GM12878 (cell line): Measurements from ENCODE around the gene SLC38A5. TPM values are rescaled to one million over a fixed set of nuclear protein-coding genes. Genes with fewer than 3 reads are reported as not detected.
A peak's percentile ranks its signal among the peaks of the same experiment; 100 is the strongest.

Source experiments
- ATAC-seq: fragments of 200-7000 bp; cut with Tn5 transposase; 3 replicates; pipeline ENCODE4 v1.9.1; 2020; ENCODE audit warnings: mild to moderate bottlenecking, moderate library complexity
- BruUV-seq: library from RNA; stranded (reverse); fragments of 400-500 nt; replicated peaks from 2 replicates; lab custom pipeline; 2021; lab: Mats Ljungman, UMichigan
- CTCF ChIA-PET: fragments of 300-600 bp; sonication (Branson Sonifier 250); formaldehyde crosslinking; extraction: SDS; loops from one replicate; lab custom pipeline; 2021; ENCODE audit warnings: inconsistent platforms; lab: Yijun Ruan, JAX
- POLR2A ChIA-PET: fragments of 350-600 bp; formaldehyde crosslinking; extraction: SDS; loops from one replicate; lab custom pipeline; 2021; ENCODE audit warnings: inconsistent platforms; lab: Charles Lee
- RAD21 ChIA-PET: fragments of 300-600 bp; sonication (Branson Sonifier 250); formaldehyde crosslinking; loops from one replicate; lab custom pipeline; 2023; ENCODE audit warnings: antibody characterized with exemption; ENCODE audit not compliant: unreplicated experiment; lab: Charles Lee
- SMC1A ChIA-PET: fragments of 300-600 bp; sonication (Branson Sonifier 250); formaldehyde crosslinking; loops from one replicate; lab custom pipeline; 2023; ENCODE audit not compliant: unreplicated experiment, uncharacterized antibody; lab: Charles Lee
- DNase-seq: peaks from one replicate; pipeline ENCODE4 v3.0.0-alpha.2; 2011; ENCODE audit warnings: low read depth, low spot score
- FAIRE-seq: peaks from 3 replicates; lab custom pipeline; 2011; peaks lifted over from hg19 to GRCh38; lab: Jason Lieb, UNC
- H2AFZ ChIP-seq: 2 replicates; pipeline ENCODE4 v1.6.0; 2011; ENCODE audit warnings: low read depth, low read length, control low read depth; ENCODE audit not compliant: control insufficient read depth
- H3K27ac ChIP-seq: 2 replicates; pipeline ENCODE4 v1.5.1; 2011; ENCODE audit warnings: control low read depth; ENCODE audit not compliant: control insufficient read depth, insufficient read depth
- H3K27me3 ChIP-seq, 2 experiments: replicated peaks in 1 of 2; 2 replicates each; pipeline versions ENCODE4 v1.6.0 to v1.6.1; 2011; ENCODE audit warnings: low read length in 1 of 2; ENCODE audit not compliant: control insufficient read depth in 2 of 2, insufficient read depth in 2 of 2
- H3K36me3 ChIP-seq, 2 experiments: 2 replicates each; pipeline ENCODE4 v1.5.1; 2011; ENCODE audit warnings: low read length in 1 of 2; ENCODE audit not compliant: control insufficient read depth in 2 of 2, insufficient read depth in 2 of 2
- H3K4me1 ChIP-seq: 2 replicates; pipeline ENCODE4 v1.6.1; 2011; ENCODE audit warnings: mild to moderate bottlenecking, low read length, moderate library complexity, mixed read lengths; ENCODE audit not compliant: control insufficient read depth, insufficient read depth
- H3K4me2 ChIP-seq: 2 replicates; pipeline ENCODE4 v1.6.0; 2011; ENCODE audit warnings: control low read depth; ENCODE audit not compliant: control insufficient read depth, insufficient read depth
- H3K4me3 ChIP-seq: fragments of 200-600 bp; sonication (generic); 2 replicates; pipeline ENCODE4 v1.5.1; 2016
- H3K79me2 ChIP-seq: 2 replicates; pipeline ENCODE4 v1.6.0; 2011; ENCODE audit warnings: low read length; ENCODE audit not compliant: control insufficient read depth, insufficient read depth
- H3K9ac ChIP-seq: 2 replicates; pipeline ENCODE4 v1.8.0; 2011; ENCODE audit warnings: low read length, control low read depth, mixed read lengths; ENCODE audit not compliant: control insufficient read depth, insufficient read depth
- H3K9me3 ChIP-seq: replicated peaks from 3 replicates; pipeline ENCODE4 v1.5.1; 2011; ENCODE audit warnings: mild to moderate bottlenecking, low read length; ENCODE audit not compliant: control insufficient read depth, insufficient read depth
- H4K20me1 ChIP-seq: 2 replicates; pipeline ENCODE4 v1.6.0; 2011; ENCODE audit not compliant: control insufficient read depth, insufficient read depth
- CTCF ChIP-seq, 3 experiments: IDR thresholded peaks in 2 of 3; conservative IDR thresholded peaks in 1 of 3; 2 replicates each; pipeline ENCODE4 v1.5.1; 2011; ENCODE audit warnings: low read depth in 3 of 3, low read length in 3 of 3, mild to moderate bottlenecking in 3 of 3, control low read depth in 2 of 3, moderate library complexity in 2 of 3, inconsistent platforms in 1 of 3, mixed read lengths in 1 of 3; ENCODE audit not compliant: control insufficient read depth in 2 of 3, insufficient read depth in 1 of 3; ENCODE audit errors: extremely low read depth in 1 of 3
- GATAD2B ChIP-seq: fragments of 450-650 bp; conservative IDR thresholded peaks from 2 replicates; pipeline ENCODE4 v1.6.1; 2017; ENCODE audit warnings: low read depth, mild to moderate bottlenecking, moderate library complexity
- HDGF ChIP-seq: fragments of 450-650 bp; IDR thresholded peaks from 2 replicates; pipeline ENCODE4 v1.6.1; 2016; ENCODE audit warnings: antibody characterized with exemption
- RAD21 ChIP-seq: IDR thresholded peaks from 2 replicates; pipeline ENCODE4 v1.6.1; 2011; ENCODE audit warnings: mild to moderate bottlenecking, low read depth, low read length, moderate library complexity; ENCODE audit not compliant: insufficient read depth
- SMC3 ChIP-seq: IDR thresholded peaks from 2 replicates; pipeline ENCODE4 v1.6.1; 2011; ENCODE audit warnings: low read length, improper control_type of control experiment, borderline replicate concordance
- WGBS: methylation state at CpG from one replicate; pipeline ENCODE4 v1.1.6; 2016; ENCODE audit warnings: low lambda C conversion rate; ENCODE audit not compliant: insufficient replicate concordance, insufficient coverage; ENCODE audit errors: missing lambda C conversion rate; 5-methylcytosine and 5-hydroxymethylcytosine counted together
- in situ Hi-C: fragments of 300-500 bp; cut with MboI; formaldehyde crosslinking; loops from 9 replicates; pipeline ENCODE4 v1.14.3; 2018; ENCODE audit warnings: mixed read lengths
- intact Hi-C: fragments of 100-400 bp; cut with micrococcal nuclease; formaldehyde crosslinking; loops from one replicate; pipeline ENCODE4 v1.14.2; 2022; ENCODE audit not compliant: unreplicated experiment
- polyA plus RNA-seq, 11 experiments: library from polyadenylated mRNA; depleted of rRNA in 4 of 11; unstranded in 6 of 11; stranded (reverse) in 5 of 11; fragments of >200 nt; fragmentation: Nextera tagmentation in 4 of 11; fragmentation: Illumina TruSeq in 1 of 11; extraction: Ambion mirVana in 4 of 11; extraction: Trizol in 1 of 11; gene quantifications; 1 replicate in 1 of 11; 2 replicates in 10 of 11; pipeline versions ENCODE4 v1.2.1 to v1.2.3, GENCODE V29; 2011 to 2016; ENCODE audit warnings: inconsistent platforms in 2 of 11, missing spikeins in 2 of 11, low read depth in 1 of 11
- total RNA-seq, 4 experiments: library from RNA; depleted of rRNA in 3 of 4; stranded (reverse); fragments of >200 nt in 3 of 4; fragmentation: Illumina TruSeq in 1 of 4; extraction: Trizol in 1 of 4; gene quantifications; 2 replicates each; pipeline versions ENCODE4 v1.2.1 to v1.2.3, GENCODE V29; 2013 to 2021

SLC38A5 gene
- total and polyA plus RNA-seq, 10 of the 15 experiments (the other 5 are each of a cell fraction or from before 2014, with no cell fraction given) = 4.2 to 108 (median 70.6) TPM

GRCh38 chrX:48474127-48474526 is 4.1 kb upstream of the SLC38A5 start:
- FAIRE-seq = no peak
- intact Hi-C loops = loop anchor here (2.0 to 10.0 kb wide), 2 partner anchors 101 to 421 kb away; partner anchors contain the start of genes PQBP1, RBM3 and TIMM17B

More at GRCh38 chrX:48474127-48474526, 4.1 kb upstream of the SLC38A5 start:
- no peak overlapping the region for H3K27ac ChIP-seq
- H3K9ac ChIP-seq = no peak overlapping the region
- H3K36me3 ChIP-seq = no peaks in the 10 kb centered on the region; a peak in 1 of 4 replicates
- 65% methylated on average over 10 of the region's 10 CpGs for WGBS
- H4K20me1 ChIP-seq = no peaks in the 10 kb centered on the region
- in situ Hi-C loops = no loop called here
- TF ChIP-seq HDGF (no peak), RAD21 (peak; percentile 52), GATAD2B (no peak), CTCF (IDR thresholded peaks at IDR 0.05 in 2 of 3, conservative IDR thresholded peaks at IDR 0.05 in 1 of 3; ENCODE audit: control insufficient read depth in 2 of 3, extremely low read depth in 1 of 3, insufficient read depth in 1 of 3, low read depth in 3 of 3, low read length in 3 of 3) (peak; percentile 33 to 43 (median 34); a peak in 4 of 6 replicates), SMC3 (peak; percentile 24; the same call in 1 of the 2 replicates)
- peaks cover 27% of the 10 kb centered on the region for H3K79me2 ChIP-seq
- no peaks in the 10 kb centered on the region for H3K27me3 ChIP-seq
- DNase-seq = no peak
- peaks cover 6% of the 10 kb centered on the region for H3K4me1 ChIP-seq
- H3K9me3 ChIP-seq = no peaks in the 10 kb centered on the region
- POLR2A ChIA-PET = interaction anchor here (1.0 kb wide), 1 partner anchor 100 kb away, joined by 4 read pairs; the partner anchor contains the start of gene RBM3
- H2AFZ ChIP-seq = no peak overlapping the region
- BruUV-seq = no TSS peak
- RAD21 ChIA-PET = interaction anchor here (1.1 to 1.3 kb wide), 4 partner anchors 34 to 101 kb away, joined by 4 to 5 read pairs (median 5); partner anchors contain the start of genes RBM3 and TBC1D25
- H3K4me3 ChIP-seq = no peak overlapping the region
- CTCF ChIA-PET = interaction anchor here (0.6 to 2.7 kb wide), 9 partner anchors 8 to 609 kb away, joined by 3 to 19 read pairs (median 3); partner anchors contain the start of genes EBP, RBM3 and TBC1D25
- SMC1A ChIA-PET = interaction anchor here (2.1 kb wide), 1 partner anchor 34 kb away, joined by 7 read pairs; the partner anchor contains the start of gene PORCN
- no peak overlapping the region for H3K4me2 ChIP-seq
- no peak for ATAC-seq
